ENCODE data around the gene SPRR1A.

DNA sequence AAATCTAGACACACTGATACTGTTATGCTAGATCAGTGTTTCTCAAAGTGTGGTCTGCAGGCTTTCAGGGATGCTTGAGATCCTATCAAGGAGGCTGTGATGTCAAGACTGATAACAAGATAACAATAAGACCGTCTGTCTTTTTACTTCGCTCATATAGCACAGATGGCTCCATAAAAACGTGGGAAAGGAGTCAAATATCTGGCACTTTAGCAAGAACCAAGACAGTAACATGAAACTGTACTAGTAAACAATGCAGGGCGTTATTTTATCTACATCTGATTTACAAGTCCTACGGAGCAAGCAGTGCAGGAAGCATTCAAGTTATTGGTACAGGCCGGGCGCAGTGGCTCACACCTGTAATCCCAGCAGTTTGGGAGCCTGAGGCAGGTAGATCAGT is 14.0 kb downstream of the SPRR1A start:
- TF ChIP-seq POLR2A (IDR thresholded peaks at IDR 0.05; ENCODE audit: low read depth), result no peak
- TF ChIP-seq, protein P1, sequence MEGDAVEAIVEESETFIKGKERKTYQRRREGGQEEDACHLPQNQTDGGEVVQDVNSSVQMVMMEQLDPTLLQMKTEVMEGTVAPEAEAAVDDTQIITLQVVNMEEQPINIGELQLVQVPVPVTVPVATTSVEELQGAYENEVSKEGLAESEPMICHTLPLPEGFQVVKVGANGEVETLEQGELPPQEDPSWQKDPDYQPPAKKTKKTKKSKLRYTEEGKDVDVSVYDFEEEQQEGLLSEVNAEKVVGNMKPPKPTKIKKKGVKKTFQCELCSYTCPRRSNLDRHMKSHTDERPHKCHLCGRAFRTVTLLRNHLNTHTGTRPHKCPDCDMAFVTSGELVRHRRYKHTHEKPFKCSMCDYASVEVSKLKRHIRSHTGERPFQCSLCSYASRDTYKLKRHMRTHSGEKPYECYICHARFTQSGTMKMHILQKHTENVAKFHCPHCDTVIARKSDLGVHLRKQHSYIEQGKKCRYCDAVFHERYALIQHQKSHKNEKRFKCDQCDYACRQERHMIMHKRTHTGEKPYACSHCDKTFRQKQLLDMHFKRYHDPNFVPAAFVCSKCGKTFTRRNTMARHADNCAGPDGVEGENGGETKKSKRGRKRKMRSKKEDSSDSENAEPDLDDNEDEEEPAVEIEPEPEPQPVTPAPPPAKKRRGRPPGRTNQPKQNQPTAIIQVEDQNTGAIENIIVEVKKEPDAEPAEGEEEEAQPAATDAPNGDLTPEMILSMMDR (IDR thresholded peaks at IDR 0.05), result no peak
- no peak for TF ChIP-seq EP300 (IDR thresholded peaks at IDR 0.05)

Measured in esophagus muscularis mucosa (tissue), 4 donors.